ENCODE measurements around the gene PSMD14. TPM values are rescaled to one million over a fixed set of nuclear protein-coding genes. Genes with fewer than 3 reads are reported as not detected.

The PSMD14 gene
- total and polyA plus RNA-seq, 2 of the 13 experiments (the other 11 are each of a cell fraction or from before 2014, with no cell fraction given): 60.6 to 149 TPM

DNA sequence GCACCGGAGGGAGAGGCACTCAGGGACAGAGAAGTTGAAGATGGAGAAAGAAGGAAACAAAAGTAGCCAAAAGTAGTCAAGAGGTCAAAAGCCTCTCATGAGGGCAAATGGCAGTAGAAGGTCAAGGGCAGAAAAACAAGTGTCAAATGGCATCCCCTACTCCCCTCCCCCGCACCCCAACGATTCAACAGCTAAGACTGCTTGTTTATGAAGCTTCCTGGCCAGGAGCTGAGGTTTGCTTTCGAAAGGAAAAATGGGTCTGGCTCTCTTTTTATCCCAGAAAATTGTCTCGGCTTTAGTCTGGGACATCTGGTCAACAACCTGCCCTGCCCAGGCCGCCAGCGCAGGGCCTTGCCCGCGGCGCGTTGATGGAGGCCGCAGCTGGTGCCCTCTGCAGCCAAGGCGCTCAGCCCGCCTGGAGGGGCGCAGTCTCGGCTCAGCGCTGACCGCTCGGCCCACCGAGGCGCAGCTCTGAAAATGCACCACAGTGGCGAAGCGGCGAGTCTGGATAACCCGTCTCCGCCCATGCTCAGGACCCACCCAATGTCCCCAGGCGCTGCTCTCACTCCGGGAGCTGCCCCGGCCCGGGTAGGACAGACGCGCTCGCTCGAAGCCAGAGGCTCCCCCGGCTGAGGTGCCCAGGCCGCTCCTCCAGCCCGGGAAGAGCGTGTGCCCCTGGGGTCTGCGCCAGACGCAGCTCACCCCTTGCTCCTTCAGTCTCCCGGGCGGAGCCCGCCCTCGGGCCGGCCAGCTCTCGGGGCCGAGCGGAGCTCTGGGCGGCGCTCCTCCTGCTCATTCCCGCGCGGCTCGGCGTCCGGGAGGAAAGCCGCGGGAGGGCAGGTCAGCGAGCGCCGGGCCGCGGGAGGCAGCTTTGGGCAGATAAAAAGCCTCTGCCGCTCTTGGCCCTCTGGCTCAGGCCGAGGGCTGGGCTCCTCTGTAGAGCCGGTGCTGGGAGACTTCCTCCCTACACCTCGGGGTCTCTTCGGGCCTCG, 106.1 kb downstream of the PSMD14 start (continued):
- peak; percentile 41; the same call in 1 of the 2 replicates for TF ChIP-seq MAX (IDR thresholded peaks at IDR 0.05)
- TF ChIP-seq ATF3 (CRISPR knock-in tag; IDR thresholded peaks at IDR 0.05): peak; percentile 25; the same call in 1 of the 2 replicates
- TF ChIP-seq, protein P1, sequence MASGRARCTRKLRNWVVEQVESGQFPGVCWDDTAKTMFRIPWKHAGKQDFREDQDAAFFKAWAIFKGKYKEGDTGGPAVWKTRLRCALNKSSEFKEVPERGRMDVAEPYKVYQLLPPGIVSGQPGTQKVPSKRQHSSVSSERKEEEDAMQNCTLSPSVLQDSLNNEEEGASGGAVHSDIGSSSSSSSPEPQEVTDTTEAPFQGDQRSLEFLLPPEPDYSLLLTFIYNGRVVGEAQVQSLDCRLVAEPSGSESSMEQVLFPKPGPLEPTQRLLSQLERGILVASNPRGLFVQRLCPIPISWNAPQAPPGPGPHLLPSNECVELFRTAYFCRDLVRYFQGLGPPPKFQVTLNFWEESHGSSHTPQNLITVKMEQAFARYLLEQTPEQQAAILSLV (CRISPR knock-in tag; IDR thresholded peaks at IDR 0.05; ENCODE audit: borderline replicate concordance): 0 out of 2 replicates have a peak, but pooled peaks have one; percentile 59
- peak; percentile 97 for TF ChIP-seq MYPOP (CRISPR knock-in tag; IDR thresholded peaks at IDR 0.05)
- peak; percentile 62 for TF ChIP-seq ZFY (CRISPR knock-in tag; IDR thresholded peaks at IDR 0.05)
- TF ChIP-seq IKZF4 (CRISPR knock-in tag; IDR thresholded peaks at IDR 0.05; ENCODE audit: borderline replicate concordance, low read depth, not compliant biosample characterization): peak; percentile 27
- TF ChIP-seq NR1H2 (CRISPR knock-in tag; IDR thresholded peaks at IDR 0.05; ENCODE audit: borderline replicate concordance, low read depth): 0 out of 2 replicates have a peak, but pooled peaks have one; percentile 48
- peak; percentile 86 for TF ChIP-seq KDM2A (CRISPR knock-in tag; IDR thresholded peaks at IDR 0.05; ENCODE audit: borderline replicate concordance, low read depth)
- 0 out of 2 replicates have a peak, but pooled peaks have one; percentile 65 for TF ChIP-seq ZMAT3 (CRISPR knock-in tag; conservative IDR thresholded peaks at IDR 0.05)
- TF ChIP-seq NFYB (CRISPR knock-in tag; IDR thresholded peaks at IDR 0.05): 0 out of 2 replicates have a peak, but pooled peaks have one; percentile 22
- TF ChIP-seq GATAD1 (CRISPR knock-in tag; IDR thresholded peaks at IDR 0.05): 0 out of 2 replicates have a peak, but pooled peaks have one; percentile 19
- TF ChIP-seq, protein P2, sequence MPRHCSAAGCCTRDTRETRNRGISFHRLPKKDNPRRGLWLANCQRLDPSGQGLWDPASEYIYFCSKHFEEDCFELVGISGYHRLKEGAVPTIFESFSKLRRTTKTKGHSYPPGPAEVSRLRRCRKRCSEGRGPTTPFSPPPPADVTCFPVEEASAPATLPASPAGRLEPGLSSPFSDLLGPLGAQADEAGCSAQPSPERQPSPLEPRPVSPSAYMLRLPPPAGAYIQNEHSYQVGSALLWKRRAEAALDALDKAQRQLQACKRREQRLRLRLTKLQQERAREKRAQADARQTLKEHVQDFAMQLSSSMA (CRISPR knock-in tag; IDR thresholded peaks at IDR 0.05): peak; percentile 66; the same call in 1 of the 2 replicates
- peak; percentile 85 for TF ChIP-seq ZFX (CRISPR knock-in tag; IDR thresholded peaks at IDR 0.05; ENCODE audit: low read depth)
- TF ChIP-seq CHCHD3 (CRISPR knock-in tag; IDR thresholded peaks at IDR 0.05): 0 out of 2 replicates have a peak, but pooled peaks have one; percentile 44
- TF ChIP-seq MTF2 (CRISPR knock-in tag; IDR thresholded peaks at IDR 0.05; ENCODE audit: borderline replicate concordance): peak; percentile 81
- TF ChIP-seq ZNF709 (CRISPR knock-in tag; IDR thresholded peaks at IDR 0.05): peak; percentile 77
- no peak for TF ChIP-seq TCF12 (IDR thresholded peaks at IDR 0.05)
- TF ChIP-seq TCF12 (CRISPR knock-in tag; IDR thresholded peaks at IDR 0.05): 0 out of 2 replicates have a peak, but pooled peaks have one; percentile 24
- no peak for TF ChIP-seq CSRNP1 (CRISPR knock-in tag; IDR thresholded peaks at IDR 0.05)
- TF ChIP-seq GRHL1 (CRISPR knock-in tag; conservative IDR thresholded peaks at IDR 0.05): no peak

Data from HepG2 (cell line).